Uterus (tissue), 2 donors: ENCODE results near the gene INPP5K.

Experiments
- CTCF ChIP-seq, 4 experiments: fragments of 200-600 bp in 2 of 4; fragments of 450-650 bp in 2 of 4; sonication (generic) in 2 of 4; IDR thresholded peaks; one replicate each; pipeline ENCODE4 v1.5.1; 2016 to 2019; ENCODE audit warnings: antibody characterized with exemption in 4 of 4, mild to moderate bottlenecking in 2 of 4, moderate library complexity in 1 of 4
- POLR2A ChIP-seq, 2 donors: fragments of 450-650 bp; IDR thresholded peaks; one replicate each; pipeline ENCODE4 v1.6.1; 2016; ENCODE audit warnings: antibody characterized with exemption in 2 of 2, mild to moderate bottlenecking in 1 of 2, moderate library complexity in 1 of 2

DNA sequence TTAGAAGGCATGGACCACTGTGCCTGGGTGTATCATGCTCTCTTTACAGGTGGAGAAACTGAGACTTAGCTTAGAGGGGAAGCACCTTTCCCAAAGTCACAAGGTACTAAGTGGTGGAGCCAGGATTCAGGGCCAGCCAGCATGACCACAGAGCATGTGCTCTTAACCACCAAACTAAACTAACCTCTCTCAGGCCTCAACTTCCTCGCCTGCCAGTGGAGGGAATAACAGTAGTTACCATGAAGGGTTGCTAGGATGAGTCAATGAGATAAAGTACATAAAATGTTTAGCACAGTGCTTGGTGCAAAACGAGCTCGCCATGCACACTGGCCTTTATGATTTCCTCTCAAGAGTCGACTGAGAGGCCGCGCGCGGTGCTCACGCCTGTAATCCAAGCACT is 17.5 kb downstream of the INPP5K start:
- TF ChIP-seq POLR2A (IDR thresholded peaks at IDR 0.05) (no peak), CTCF (IDR thresholded peaks at IDR 0.05) (no peak)
